Neutrophil (primary cell): ENCODE measurements around the gene S100A3.
A peak's percentile ranks its signal among the peaks of the same experiment; 100 is the strongest.

Experiments used
- H3K27ac ChIP-seq: fragments of 200-600 bp; sonication (generic); 2 replicates; pipeline ENCODE4 v1.5.1; 2016; ENCODE audit warnings: mild to moderate bottlenecking, moderate library complexity
- H3K27me3 ChIP-seq: fragments of 200-600 bp; sonication (generic); 2 replicates; pipeline ENCODE4 v1.6.0; 2016; ENCODE audit warnings: mild to moderate bottlenecking
- H3K36me3 ChIP-seq: fragments of 200-600 bp; sonication (generic); 2 replicates; pipeline ENCODE4 v1.5.1; 2017
- H3K4me1 ChIP-seq, 2 experiments: fragments of 200-600 bp in 1 of 2; sonication (generic) in 1 of 2; 1 replicate in 1 of 2; 2 replicates in 1 of 2; pipeline versions ENCODE4 v1.5.1 to v1.6.1; 2013 to 2016; ENCODE audit warnings: low read depth in 1 of 2, low read length in 1 of 2, mild to moderate bottlenecking in 1 of 2, moderate library complexity in 1 of 2; ENCODE audit not compliant: control insufficient read depth in 1 of 2, insufficient read depth in 1 of 2
- H3K4me3 ChIP-seq, 2 experiments: fragments of 200-600 bp in 1 of 2; sonication (generic) in 1 of 2; 1 replicate in 1 of 2; 2 replicates in 1 of 2; pipeline ENCODE4 v1.5.1; 2013 to 2016; ENCODE audit warnings: low read depth in 1 of 2, low read length in 1 of 2, mild to moderate bottlenecking in 1 of 2, moderate library complexity in 1 of 2
- H3K9me3 ChIP-seq: fragments of 200-600 bp; sonication (generic); 2 replicates; pipeline ENCODE4 v1.5.1; 2016
- CTCF ChIP-seq: fragments of 200-600 bp; sonication (generic); IDR thresholded peaks from 2 replicates; pipeline ENCODE4 v1.5.1; 2016; ENCODE audit warnings: antibody characterized with exemption

S100A3 gene

GRCh38 chr1:153519242-153519641 lies 29.8 kb downstream of the S100A3 start:
- TF ChIP-seq CTCF: no peak
- H3K27ac ChIP-seq: no peak overlapping the region
- peaks cover 31 to 39% of the 10 kb centered on the region in 2 experiments for H3K4me1 ChIP-seq
- no peak overlapping the region for H3K4me3 ChIP-seq
- H3K36me3 ChIP-seq: no peaks in the 10 kb centered on the region
- H3K27me3 ChIP-seq: no peaks in the 10 kb centered on the region
- H3K9me3 ChIP-seq: no peaks in the 10 kb centered on the region

GRCh38 chr1:153515504-153516394 lies 33.3 kb downstream of the S100A3 start:
- H3K4me1 ChIP-seq: peaks cover 66 to 72% of the 10 kb centered on the region in 2 experiments
- no peak for TF ChIP-seq CTCF

GRCh38 chr1:153513666-153514065 lies 35.4 kb downstream of the S100A3 start:
- Histone ChIP-seq H3K36me3 (no peaks in the 10 kb centered on the region), H3K9me3 (no peaks in the 10 kb centered on the region), H3K27me3 (no peaks in the 10 kb centered on the region), H3K4me1 (peaks cover 68 to 69% of the 10 kb centered on the region in 2 experiments), H3K27ac (peak overlapping the region; percentile 93), H3K4me3 (no peak overlapping the region)
- TF ChIP-seq CTCF: no peak

More at GRCh38 chr1:153515504-153516394, 33.3 kb downstream of the S100A3 start:
- H3K36me3 ChIP-seq: no peaks in the 10 kb centered on the region
- no peaks in the 10 kb centered on the region for H3K27me3 ChIP-seq
- peak overlapping the region; percentile 54 for H3K4me3 ChIP-seq
- peak overlapping the region; percentile 93 for H3K27ac ChIP-seq
- H3K9me3 ChIP-seq: no peaks in the 10 kb centered on the region

- Histone ChIP-seq H3K36me3 (no peaks in the 10 kb centered on the region), H3K27me3 (no peaks in the 10 kb centered on the region)
- no peak for TF ChIP-seq CTCF
Observed at GRCh38 chr1:153513023-153513422, 36.0 kb downstream of the S100A3 start.

GRCh38 chr1:153510984-153511410 lies 38.1 kb downstream of the S100A3 start:
- H3K4me1 ChIP-seq: peaks cover 54 to 57% of the 10 kb centered on the region in 2 experiments
- H3K27me3 ChIP-seq: no peaks in the 10 kb centered on the region
- H3K9me3 ChIP-seq: no peaks in the 10 kb centered on the region
- peak; percentile 85 for TF ChIP-seq CTCF
- peak overlapping the region; percentile 17 for H3K27ac ChIP-seq
- no peaks in the 10 kb centered on the region for H3K36me3 ChIP-seq
- no peak overlapping the region for H3K4me3 ChIP-seq

More at GRCh38 chr1:153513023-153513422, 36.0 kb downstream of the S100A3 start:
- H3K9me3 ChIP-seq: no peaks in the 10 kb centered on the region
- peaks cover 63 to 66% of the 10 kb centered on the region in 2 experiments for H3K4me1 ChIP-seq
- peak overlapping the region; percentile 93 for H3K27ac ChIP-seq
- H3K4me3 ChIP-seq: no peak overlapping the region
